PFSK-1 (cell line): ENCODE data around the gene DNMT3B.

Source experiments
- FOXP2 ChIP-seq: optimal IDR thresholded peaks from 2 replicates; pipeline ENCODE3; 2011; ENCODE audit warnings: borderline replicate concordance, control low read depth, inconsistent platforms; ENCODE audit not compliant: insufficient read depth; ENCODE audit errors: extremely low read length, extremely low read depth
- POLR2AphosphoS5 ChIP-seq: IDR thresholded peaks from 2 replicates; pipeline ENCODE4 v1.6.1; 2012; ENCODE audit warnings: low read depth, mild to moderate bottlenecking, control low read depth, low read length, moderate library complexity
- REST ChIP-seq, 2 experiments: IDR thresholded peaks; 2 replicates each; pipeline versions ENCODE4 v1.6.1 to v1.8.0; 2011 to 2012; ENCODE audit warnings: low read depth in 2 of 2, low read length in 2 of 2, control low read depth in 1 of 2, inconsistent platforms in 1 of 2, mild to moderate bottlenecking in 1 of 2, moderate library complexity in 1 of 2; ENCODE audit not compliant: insufficient read depth in 1 of 2
- TAF1 ChIP-seq: IDR thresholded peaks from 2 replicates; pipeline ENCODE4 v1.6.1; 2012; ENCODE audit warnings: low read length, control low read depth, borderline replicate concordance; ENCODE audit not compliant: insufficient read depth

GRCh38 chr20:32780749-32781655 is 18.8 kb downstream of the DNMT3B start:
- TF ChIP-seq POLR2AphosphoS5 (no peak), REST (IDR thresholded peaks at IDR 0.05; ENCODE audit: insufficient read depth in 1 of 2, low read depth in 2 of 2, low read length in 2 of 2) (no peak), TAF1 (no peak), FOXP2 (no peak)
